ENCODE measurements around the gene LRRC8D. TPM values are rescaled to one million over a fixed set of nuclear protein-coding genes. Genes with fewer than 3 reads are reported as not detected.

Gene LRRC8D
- total RNA-seq, 1 experiment from 2014 or later = 16.1 TPM

DNA sequence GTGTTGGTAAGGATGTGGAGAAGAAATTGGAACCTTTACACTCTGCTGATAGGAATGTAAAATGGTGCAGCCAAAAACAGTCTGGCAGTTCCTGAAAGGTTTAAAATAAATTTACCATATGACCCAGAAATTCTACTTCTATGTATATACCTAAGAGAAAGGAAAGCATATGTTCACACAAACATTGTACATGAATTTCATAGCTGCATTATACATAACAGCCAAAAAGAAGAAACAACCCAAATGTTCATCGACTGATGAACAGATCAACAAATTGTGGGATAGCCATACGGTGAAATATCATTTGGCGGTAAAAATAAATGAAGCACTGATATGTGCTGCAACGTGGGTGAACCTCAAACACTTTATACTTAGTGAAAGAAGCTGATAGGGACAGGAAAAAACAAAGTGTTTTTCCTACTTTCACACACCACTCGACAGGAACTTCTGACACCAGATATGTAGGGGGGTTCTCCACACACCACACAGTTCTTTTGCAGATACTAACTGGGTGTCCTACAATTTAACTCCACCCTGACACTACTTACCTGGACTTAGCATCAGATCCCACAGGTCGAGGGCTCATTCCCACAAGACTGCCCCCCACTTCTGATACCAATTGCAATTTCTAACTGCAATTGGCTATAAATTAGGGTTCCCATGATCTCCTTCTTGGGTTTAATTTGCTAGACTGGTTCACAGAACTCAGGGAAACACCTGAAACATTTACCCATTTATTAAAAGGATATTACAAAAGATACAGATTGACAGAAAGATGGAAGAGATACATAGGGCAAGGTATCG, 138.2 kb downstream of the LRRC8D start:
- Histone ChIP-seq H3K27ac (no peak overlapping the region), H3K27me3 (no peaks in the 10 kb centered on the region), H3K4me3 (no peak overlapping the region), H3K4me1 (peaks cover 8% of the 10 kb centered on the region; the same call in 1 of the 2 replicates), H3K9me3 (replicated peaks) (no peaks in the 10 kb centered on the region; the same call in none of the 2 replicates), H3K36me3 (no peaks in the 10 kb centered on the region)
- no peak for DNase-seq

DNA sequence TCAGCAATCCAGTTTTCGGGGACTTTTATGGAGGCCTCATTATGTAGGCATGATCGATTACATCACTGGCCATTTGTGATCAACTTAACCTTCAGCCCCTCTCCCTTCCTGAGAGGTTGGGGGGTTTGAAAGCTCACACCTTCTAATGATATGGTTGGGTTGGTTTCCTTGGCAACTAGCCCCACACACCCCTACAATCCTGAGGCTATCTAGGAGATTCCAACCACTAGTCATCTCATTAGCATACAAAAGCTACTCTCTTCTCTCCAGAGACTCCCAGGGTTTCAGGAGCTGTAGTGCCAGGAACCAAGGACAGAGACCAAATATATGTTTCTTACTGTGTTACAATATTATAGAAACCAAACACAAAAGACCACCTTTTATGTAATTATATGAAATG, 138.9 kb downstream of the LRRC8D start:
- peaks cover 8% of the 10 kb centered on the region; the same call in 1 of the 2 replicates for H3K4me1 ChIP-seq
- H3K27me3 ChIP-seq = no peaks in the 10 kb centered on the region
- no peak for DNase-seq
- no peaks in the 10 kb centered on the region; the same call in none of the 2 replicates for H3K9me3 ChIP-seq (replicated peaks)
- H3K27ac ChIP-seq = no peak overlapping the region
- no peak overlapping the region for H3K4me3 ChIP-seq
- no peaks in the 10 kb centered on the region for H3K36me3 ChIP-seq

DNA sequence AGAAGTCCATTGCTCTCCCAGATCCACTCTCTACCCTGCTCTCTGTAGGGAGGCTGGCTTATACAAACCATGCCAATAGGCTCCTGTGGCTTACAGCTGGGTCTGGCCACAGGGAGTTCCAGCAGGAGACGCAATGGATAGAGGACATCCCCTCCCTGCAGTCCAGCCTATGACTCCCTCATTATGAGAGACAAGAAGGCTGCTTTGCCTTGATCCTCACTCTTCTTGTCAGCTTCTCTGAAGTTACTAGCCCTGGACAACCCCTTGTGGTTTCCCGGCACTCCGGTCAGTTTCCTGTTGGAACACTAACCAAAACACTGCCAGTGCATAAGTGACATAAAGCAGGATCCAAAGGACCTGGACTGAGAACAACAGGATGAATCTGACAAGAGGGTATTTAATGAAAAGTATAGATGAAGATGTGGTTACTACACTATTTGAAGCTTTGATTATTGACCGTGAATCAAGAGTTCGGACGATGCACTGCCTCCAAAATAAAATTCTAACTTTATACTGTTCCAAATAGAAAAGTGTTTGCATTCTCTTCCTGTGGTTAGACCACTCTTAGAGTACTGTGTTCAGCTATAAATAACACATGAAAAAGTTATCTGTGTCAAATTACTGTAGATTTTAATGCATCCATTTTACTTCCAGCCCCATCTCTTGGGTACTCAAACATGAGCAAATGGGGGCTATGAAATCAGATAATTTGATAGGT, 141.4 kb downstream of the LRRC8D start:
- no peaks in the 10 kb centered on the region for H3K27me3 ChIP-seq
- peaks cover 6% of the 10 kb centered on the region; the same call in 1 of the 2 replicates for H3K4me1 ChIP-seq
- H3K36me3 ChIP-seq = no peaks in the 10 kb centered on the region
- no peak for DNase-seq
- H3K9me3 ChIP-seq (replicated peaks) = no peaks in the 10 kb centered on the region; the same call in none of the 2 replicates
- H3K27ac ChIP-seq = no peak overlapping the region
- no peak overlapping the region for H3K4me3 ChIP-seq

DNA sequence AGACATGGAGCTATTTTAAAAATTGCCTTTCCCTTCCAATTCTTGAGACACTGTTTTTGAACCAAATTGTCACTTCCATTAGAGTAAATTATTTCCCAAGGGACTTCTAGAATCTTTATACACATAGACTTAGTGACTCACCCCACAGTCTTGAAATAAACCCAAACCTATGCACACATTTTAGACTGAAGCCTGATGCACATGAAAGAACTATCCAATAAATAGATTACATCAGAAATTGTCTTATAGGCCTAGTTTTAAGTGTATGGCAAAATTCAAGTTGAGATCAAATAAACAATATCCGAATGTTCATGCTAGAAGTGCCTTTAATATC, 141.9 kb downstream of the LRRC8D start:
- Histone ChIP-seq H3K27ac (no peak overlapping the region), H3K9me3 (replicated peaks) (no peaks in the 10 kb centered on the region; the same call in none of the 2 replicates)

DNA sequence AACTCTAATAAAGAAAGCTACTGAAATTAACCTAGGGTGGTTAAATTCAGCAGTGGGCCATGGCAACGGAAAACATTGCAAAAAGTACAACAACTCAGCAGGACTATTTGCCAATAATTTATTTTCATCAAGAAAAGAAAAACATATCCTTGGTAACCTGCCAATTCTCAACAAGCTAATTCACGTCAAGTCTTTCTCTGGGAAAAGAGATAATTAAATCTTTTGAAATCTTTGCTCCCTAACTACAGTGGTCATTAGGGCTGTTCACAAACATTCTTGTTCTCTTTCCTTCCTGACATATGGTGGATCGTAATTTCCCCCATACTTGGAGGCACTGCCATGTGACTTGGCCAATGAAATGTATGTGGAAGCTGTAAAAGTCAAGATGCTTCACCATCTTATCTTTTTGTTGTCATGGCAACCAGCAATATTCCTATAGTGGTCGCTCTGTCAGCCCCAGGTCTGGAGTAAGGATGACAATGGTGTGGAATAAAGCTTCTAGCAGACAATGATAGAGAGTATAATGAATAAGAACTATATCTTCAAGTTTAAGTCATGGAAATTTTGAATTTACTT, 144.4 kb downstream of the LRRC8D start:
- no peak for DNase-seq
- Histone ChIP-seq H3K9me3 (replicated peaks) (no peaks in the 10 kb centered on the region; the same call in 1 of the 2 replicates), H3K36me3 (no peaks in the 10 kb centered on the region), H3K4me1 (0 out of 2 replicates have a peak, but pooled peaks cover 2% of the 10 kb centered on the region), H3K27me3 (no peaks in the 10 kb centered on the region), H3K27ac (no peak overlapping the region), H3K4me3 (no peak overlapping the region)

More for the DNA sequence above, 141.9 kb downstream of the LRRC8D start:
- Histone ChIP-seq H3K4me1 (0 out of 2 replicates have a peak, but pooled peaks cover 2% of the 10 kb centered on the region), H3K27me3 (no peaks in the 10 kb centered on the region), H3K4me3 (no peak overlapping the region), H3K36me3 (no peaks in the 10 kb centered on the region)
- DNase-seq = no peak

DNA sequence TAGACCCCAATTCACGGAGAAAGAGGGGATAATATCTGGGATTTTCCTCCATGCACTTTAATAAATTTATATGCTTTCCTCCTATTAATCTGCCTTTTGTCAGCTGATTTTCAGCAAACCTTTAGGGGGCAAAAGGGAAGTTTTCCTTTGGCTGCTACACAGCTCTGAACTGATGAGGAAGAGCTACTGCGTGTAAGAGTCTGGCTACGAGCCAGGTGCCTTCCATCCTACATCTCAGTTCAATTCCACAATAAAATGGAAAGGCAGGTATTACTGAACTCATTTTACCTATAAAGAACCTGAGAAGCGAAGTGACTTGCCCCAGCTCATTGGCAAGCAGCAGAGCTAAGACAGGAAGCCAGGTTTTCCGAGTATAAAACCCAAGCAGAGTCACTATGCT, 145.8 kb downstream of the LRRC8D start:
- H3K9me3 ChIP-seq (replicated peaks) = no peaks in the 10 kb centered on the region; the same call in 1 of the 2 replicates
- H3K27ac ChIP-seq = no peak overlapping the region
- no peaks in the 10 kb centered on the region for H3K27me3 ChIP-seq
- no peak overlapping the region for H3K4me3 ChIP-seq
- H3K36me3 ChIP-seq = no peaks in the 10 kb centered on the region
- no peak for DNase-seq
- H3K4me1 ChIP-seq = 0 out of 2 replicates have a peak, but pooled peaks cover 2% of the 10 kb centered on the region

DNA sequence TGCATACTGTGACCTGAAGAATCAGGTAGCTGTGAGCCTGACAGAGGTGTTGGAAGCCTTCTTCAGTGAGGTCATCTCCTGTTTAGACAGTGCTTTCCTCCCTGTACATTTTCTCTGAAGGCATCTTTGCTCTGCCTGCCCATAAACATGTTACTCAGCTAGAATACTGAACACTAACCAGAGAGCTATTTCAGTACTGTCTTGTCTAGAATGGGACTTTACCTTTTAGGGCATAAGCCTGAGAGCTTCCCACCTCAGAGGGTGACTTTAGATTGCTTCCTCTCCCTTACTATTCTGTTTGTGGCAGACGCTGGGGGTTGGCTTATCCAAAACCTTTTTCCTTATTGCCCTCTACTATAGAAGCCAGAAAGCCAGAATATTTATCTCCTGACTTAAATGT, 150.8 kb downstream of the LRRC8D start:
- DNase-seq = no peak
- H3K36me3 ChIP-seq = no peaks in the 10 kb centered on the region
- H3K4me3 ChIP-seq = no peak overlapping the region
- H3K9me3 ChIP-seq (replicated peaks) = no peaks in the 10 kb centered on the region
- peaks cover 17% of the 10 kb centered on the region for H3K4me1 ChIP-seq
- H3K27ac ChIP-seq = no peak overlapping the region
- no peaks in the 10 kb centered on the region for H3K27me3 ChIP-seq

DNA sequence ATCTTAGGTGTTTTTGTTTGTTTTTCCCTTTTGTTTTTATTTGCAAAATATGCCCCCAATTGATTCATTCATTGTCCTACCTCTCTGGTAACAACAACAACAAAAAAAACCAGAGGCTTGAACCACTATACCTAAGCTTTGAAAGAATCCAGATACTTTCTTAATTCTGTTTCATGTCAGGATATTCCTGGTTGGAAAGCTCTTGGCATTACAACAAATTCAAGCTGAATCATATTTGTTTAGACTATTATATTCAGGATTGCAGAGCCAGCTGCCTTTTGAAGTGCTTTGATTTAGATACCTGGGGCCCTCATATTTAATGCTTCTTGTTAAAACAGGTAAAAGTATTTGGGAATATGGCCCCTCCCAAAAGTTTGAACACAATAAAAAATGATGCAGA, 151.2 kb downstream of the LRRC8D start:
- Histone ChIP-seq H3K36me3 (no peaks in the 10 kb centered on the region), H3K9me3 (replicated peaks) (no peaks in the 10 kb centered on the region), H3K4me1 (peaks cover 17% of the 10 kb centered on the region), H3K27ac (no peak overlapping the region), H3K27me3 (no peaks in the 10 kb centered on the region), H3K4me3 (no peak overlapping the region)
- no peak for DNase-seq

DNA sequence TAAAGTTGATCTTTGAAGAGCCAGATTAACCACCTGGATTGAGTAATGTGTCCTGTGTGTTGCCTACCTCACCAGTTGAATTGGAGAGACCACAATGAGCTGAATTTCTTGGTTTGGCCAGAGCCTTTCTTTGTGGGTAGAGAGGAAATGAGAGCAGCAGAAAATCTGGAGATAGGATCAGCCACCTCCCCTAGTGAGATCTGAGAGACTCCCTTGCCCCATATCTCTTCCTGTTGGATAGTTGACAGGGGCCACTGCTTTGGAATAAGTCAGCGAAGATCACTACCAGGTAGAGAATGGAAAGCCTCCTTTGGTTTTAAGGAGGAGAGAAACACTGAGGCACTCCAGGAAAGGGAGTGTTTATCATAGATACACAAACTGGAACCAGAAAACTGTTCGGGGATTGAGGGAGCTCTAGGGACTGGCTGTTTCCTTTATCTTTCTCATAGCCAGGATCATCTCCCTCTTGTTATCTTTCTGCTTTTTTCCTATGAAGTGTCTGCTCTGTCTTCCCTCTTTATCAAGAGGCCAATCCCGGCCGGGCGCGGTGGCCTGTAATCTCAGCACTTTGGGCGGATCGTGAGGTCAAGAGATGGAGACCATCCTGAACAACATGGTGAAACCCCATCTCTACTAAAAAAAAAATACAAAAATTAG, 152.8 kb downstream of the LRRC8D start:
- no peaks in the 10 kb centered on the region for H3K36me3 ChIP-seq
- no peaks in the 10 kb centered on the region for H3K27me3 ChIP-seq
- H3K27ac ChIP-seq = no peak overlapping the region
- DNase-seq = no peak
- H3K4me1 ChIP-seq = peaks cover 17% of the 10 kb centered on the region
- no peaks in the 10 kb centered on the region for H3K9me3 ChIP-seq (replicated peaks)
- no peak overlapping the region for H3K4me3 ChIP-seq

DNA sequence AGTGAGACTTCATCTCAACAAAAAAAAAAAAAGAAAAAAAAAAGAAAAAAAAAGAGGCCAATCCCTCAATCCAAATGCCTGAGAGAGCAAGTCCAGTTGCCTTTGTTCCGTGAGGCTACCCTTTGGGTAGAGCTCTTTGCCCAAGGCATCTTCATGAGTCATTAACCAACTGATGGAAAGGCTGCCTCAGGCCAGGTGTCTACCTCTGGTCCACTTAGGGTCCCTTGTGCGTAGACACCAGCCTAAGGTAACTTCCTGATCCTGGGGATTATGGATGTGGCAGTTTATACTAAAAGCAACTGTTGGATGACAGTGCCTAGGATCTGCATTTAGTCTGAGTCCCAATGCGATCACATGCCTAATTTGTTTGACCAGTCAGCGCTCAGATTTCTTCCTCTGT, 153.4 kb downstream of the LRRC8D start:
- no peaks in the 10 kb centered on the region for H3K36me3 ChIP-seq
- H3K4me3 ChIP-seq = no peak overlapping the region
- no peaks in the 10 kb centered on the region for H3K9me3 ChIP-seq (replicated peaks)
- DNase-seq = no peak
- H3K27me3 ChIP-seq = no peaks in the 10 kb centered on the region
- peaks cover 17% of the 10 kb centered on the region for H3K4me1 ChIP-seq
- peak overlapping the region; percentile 33; the same call in 1 of the 2 replicates for H3K27ac ChIP-seq

DNA sequence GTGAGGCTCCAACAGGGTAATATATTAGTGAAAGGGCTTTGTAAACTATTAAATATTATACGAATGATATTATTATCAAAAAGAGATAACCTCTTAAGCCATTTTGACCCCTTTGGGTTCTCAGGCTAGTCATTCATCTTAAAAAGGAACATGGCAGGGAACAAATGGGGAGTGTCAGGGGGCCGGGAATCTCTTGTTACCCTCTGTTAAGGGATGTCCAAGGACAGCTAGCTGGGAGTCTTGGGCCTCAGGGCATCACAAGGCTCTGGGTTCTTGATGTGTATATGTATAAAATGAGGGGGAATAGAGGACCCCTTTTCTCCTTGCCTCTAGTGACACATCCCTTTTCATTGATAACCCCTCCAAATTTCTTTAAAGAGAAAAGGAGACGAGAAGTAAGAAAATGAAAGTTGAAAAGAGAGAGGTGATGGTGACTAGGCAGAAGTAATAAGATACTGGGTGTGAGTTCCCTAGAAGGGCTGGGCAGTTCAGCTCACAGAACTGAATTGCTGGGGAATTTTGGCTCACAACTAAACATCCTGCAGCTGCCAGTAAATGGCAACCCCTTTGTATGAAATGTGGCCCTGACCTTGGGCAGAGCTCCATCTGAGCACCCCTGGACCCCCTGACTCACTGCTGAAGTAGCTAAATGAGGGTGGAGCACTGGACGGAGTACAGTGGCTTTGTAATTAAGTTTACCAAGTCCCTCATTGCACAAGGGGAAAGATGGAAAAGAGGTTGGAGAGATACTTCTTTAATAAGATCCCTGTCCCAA, 154.1 kb downstream of the LRRC8D start:
- no peak overlapping the region for H3K4me3 ChIP-seq
- no peaks in the 10 kb centered on the region for H3K9me3 ChIP-seq (replicated peaks)
- no peaks in the 10 kb centered on the region for H3K36me3 ChIP-seq
- H3K27me3 ChIP-seq = no peaks in the 10 kb centered on the region
- peak overlapping the region; percentile 33 for H3K27ac ChIP-seq
- DNase-seq = peak; percentile 54 to 61
- peaks cover 17% of the 10 kb centered on the region for H3K4me1 ChIP-seq

DNA sequence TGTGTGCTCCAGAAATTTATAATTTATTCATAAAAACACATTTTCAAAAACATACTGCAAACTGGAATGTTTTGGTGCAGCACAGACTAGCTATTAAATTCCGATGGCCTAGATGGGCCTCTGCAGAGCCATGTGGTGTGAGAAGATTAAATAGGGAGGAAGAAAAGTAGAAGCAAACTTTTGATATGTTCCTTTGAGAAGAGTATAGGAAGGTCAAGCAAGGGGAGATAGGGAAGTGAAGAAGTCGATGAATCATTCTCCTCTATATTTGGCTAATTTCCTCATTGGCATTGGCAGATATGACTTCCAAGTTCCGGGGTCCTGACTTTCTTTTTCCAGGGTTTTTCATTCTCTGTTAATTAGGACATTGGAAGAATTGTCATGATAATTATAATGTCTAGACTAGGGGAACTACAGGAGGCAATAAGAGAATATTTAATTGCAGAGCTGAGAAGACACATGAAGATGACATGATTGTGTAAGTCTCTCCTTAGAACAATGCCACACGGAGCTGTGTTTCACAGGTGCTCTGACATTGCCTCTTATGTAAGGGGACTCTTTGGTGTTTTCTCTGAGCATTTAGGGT, 154.8 kb downstream of the LRRC8D start:
- Histone ChIP-seq H3K4me3 (no peak overlapping the region), H3K9me3 (replicated peaks) (no peaks in the 10 kb centered on the region), H3K27me3 (no peaks in the 10 kb centered on the region), H3K4me1 (peaks cover 21% of the 10 kb centered on the region), H3K36me3 (no peaks in the 10 kb centered on the region), H3K27ac (peak overlapping the region; percentile 33)
- no peak for DNase-seq

DNA sequence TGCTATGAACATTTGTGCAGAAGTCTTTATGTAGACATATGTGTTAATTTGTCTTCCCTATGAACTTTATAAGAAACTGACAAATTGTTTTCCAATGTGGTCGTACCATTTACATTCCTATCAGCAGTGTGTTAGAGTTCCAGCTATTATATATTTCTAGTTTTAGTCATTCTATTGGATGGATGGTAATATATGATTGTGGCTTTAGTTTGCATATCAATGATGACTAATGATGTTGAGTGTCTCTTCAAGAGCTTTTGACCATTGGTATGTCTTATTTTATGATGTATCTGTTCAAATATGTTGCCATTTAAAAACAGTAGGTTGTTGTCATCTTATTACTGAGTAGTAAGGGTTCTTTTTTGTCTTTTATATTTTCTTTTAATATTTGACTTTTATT, 157.9 kb downstream of the LRRC8D start:
- Histone ChIP-seq H3K4me3 (no peak overlapping the region), H3K27me3 (no peaks in the 10 kb centered on the region), H3K9me3 (replicated peaks) (no peaks in the 10 kb centered on the region), H3K36me3 (no peaks in the 10 kb centered on the region; the same call in 1 of the 2 replicates), H3K4me1 (peaks cover 27% of the 10 kb centered on the region), H3K27ac (no peak overlapping the region)
- DNase-seq = no peak

DNA sequence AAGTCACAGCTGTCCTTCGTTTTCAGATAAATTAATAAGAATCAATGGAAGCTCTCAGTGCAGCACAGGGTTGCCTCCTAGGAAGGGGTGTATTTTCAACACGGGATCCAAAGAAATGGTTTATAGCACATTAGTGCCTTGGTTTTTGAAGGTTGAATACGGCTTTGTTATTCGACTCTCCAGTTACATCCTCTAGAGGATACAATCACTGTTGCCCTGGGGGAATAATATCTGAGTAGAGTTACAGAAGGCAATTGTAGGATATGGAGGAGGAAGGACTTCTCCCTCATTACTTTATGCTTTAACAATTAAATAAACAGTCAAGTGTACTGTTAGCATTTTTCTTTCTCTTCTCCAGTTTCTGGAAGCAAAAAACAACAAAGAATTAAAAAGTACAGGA, 159.8 kb downstream of the LRRC8D start:
- H3K36me3 ChIP-seq = no peaks in the 10 kb centered on the region; the same call in 1 of the 2 replicates
- H3K27me3 ChIP-seq = no peaks in the 10 kb centered on the region
- no peaks in the 10 kb centered on the region for H3K9me3 ChIP-seq (replicated peaks)
- H3K4me1 ChIP-seq = peaks cover 17% of the 10 kb centered on the region
- H3K4me3 ChIP-seq = no peak overlapping the region
- H3K27ac ChIP-seq = no peak overlapping the region
- peak; percentile 14 to 80 for DNase-seq
